HepG2 (cell line): Measurements from ENCODE around the gene TBC1D5. TPM values are rescaled to one million over a fixed set of nuclear protein-coding genes. Genes with fewer than 3 reads are reported as not detected.

Source experiments
- ARNT ChIP-seq: fragments of 450-650 bp; IDR thresholded peaks from 2 replicates; pipeline ENCODE4 v1.6.1; 2017
- CREM ChIP-seq, 2 experiments: sonication (generic) in 1 of 2; formaldehyde crosslinking in 1 of 2; IDR thresholded peaks; 2 replicates each; pipeline versions ENCODE4 v1.4.0 to v1.6.1; 2016 to 2020; ENCODE audit warnings: antibody characterized with exemption in 1 of 2, mild to moderate bottlenecking in 1 of 2, missing genetic modification reagents in 1 of 2
- polyA plus RNA-seq, 8 experiments: library from polyadenylated mRNA; depleted of rRNA in 3 of 8; stranded (reverse) in 7 of 8; unstranded in 1 of 8; fragments of >200 nt; fragmentation: Illumina TruSeq in 4 of 8; extraction: Trizol in 4 of 8; gene quantifications; 2 replicates each; pipeline versions ENCODE4 v1.2.1 to v1.2.3, GENCODE V29; 2011 to 2016; ENCODE audit warnings: low read depth in 4 of 8, missing spikeins in 1 of 8, mixed read lengths in 1 of 8; ENCODE audit not compliant: insufficient read depth in 1 of 8
- total RNA-seq, 5 experiments: library from RNA; depleted of rRNA; stranded (reverse); fragments of >200 nt; fragmentation: Illumina TruSeq; extraction: Trizol; gene quantifications; 2 replicates each; pipeline ENCODE4 v1.2.3, GENCODE V29; 2016; ENCODE audit warnings: low read depth in 1 of 5
- TF ChIP-seq, protein P1 (sequence below): sonication (generic); formaldehyde crosslinking; IDR thresholded peaks from 2 replicates; pipeline ENCODE4 v1.5.1; 2020; ENCODE audit warnings: mild to moderate bottlenecking, missing genetic modification reagents, moderate library complexity
- TF ChIP-seq, protein P2 (sequence below): conservative IDR thresholded peaks from 2 replicates; pipeline ENCODE4 v1.6.1; 2018; ENCODE audit warnings: missing genetic modification reagents
- TF ChIP-seq, protein P3 (sequence below): sonication (generic); formaldehyde crosslinking; IDR thresholded peaks from 2 replicates; pipeline ENCODE4 v1.4.0; 2020; ENCODE audit warnings: missing genetic modification reagents

The TBC1D5 gene
- total and polyA plus RNA-seq, 2 of the 13 experiments (the other 11 are each of a cell fraction or from before 2014, with no cell fraction given), result 19.2 to 33.3 TPM

DNA sequence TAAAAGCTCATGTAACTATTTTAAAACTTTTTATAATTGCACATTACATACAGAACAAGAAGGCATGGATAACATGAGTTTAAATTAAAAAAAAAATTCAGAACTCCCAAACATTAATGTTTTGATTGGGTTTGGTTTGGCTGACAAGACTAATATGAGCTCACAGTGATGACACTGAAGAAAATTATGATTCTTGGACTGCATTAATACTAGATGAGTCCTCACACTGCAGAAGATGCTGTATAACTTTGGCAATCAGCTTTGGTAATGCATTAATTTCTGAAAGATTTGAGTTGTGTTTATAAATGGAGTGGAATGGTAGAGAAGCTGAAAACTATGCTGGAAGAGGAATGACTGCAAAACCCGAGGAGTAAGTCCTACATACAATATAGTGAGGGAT is 498.8 kb downstream of the TBC1D5 start (continued):
- TF ChIP-seq, protein P1, sequence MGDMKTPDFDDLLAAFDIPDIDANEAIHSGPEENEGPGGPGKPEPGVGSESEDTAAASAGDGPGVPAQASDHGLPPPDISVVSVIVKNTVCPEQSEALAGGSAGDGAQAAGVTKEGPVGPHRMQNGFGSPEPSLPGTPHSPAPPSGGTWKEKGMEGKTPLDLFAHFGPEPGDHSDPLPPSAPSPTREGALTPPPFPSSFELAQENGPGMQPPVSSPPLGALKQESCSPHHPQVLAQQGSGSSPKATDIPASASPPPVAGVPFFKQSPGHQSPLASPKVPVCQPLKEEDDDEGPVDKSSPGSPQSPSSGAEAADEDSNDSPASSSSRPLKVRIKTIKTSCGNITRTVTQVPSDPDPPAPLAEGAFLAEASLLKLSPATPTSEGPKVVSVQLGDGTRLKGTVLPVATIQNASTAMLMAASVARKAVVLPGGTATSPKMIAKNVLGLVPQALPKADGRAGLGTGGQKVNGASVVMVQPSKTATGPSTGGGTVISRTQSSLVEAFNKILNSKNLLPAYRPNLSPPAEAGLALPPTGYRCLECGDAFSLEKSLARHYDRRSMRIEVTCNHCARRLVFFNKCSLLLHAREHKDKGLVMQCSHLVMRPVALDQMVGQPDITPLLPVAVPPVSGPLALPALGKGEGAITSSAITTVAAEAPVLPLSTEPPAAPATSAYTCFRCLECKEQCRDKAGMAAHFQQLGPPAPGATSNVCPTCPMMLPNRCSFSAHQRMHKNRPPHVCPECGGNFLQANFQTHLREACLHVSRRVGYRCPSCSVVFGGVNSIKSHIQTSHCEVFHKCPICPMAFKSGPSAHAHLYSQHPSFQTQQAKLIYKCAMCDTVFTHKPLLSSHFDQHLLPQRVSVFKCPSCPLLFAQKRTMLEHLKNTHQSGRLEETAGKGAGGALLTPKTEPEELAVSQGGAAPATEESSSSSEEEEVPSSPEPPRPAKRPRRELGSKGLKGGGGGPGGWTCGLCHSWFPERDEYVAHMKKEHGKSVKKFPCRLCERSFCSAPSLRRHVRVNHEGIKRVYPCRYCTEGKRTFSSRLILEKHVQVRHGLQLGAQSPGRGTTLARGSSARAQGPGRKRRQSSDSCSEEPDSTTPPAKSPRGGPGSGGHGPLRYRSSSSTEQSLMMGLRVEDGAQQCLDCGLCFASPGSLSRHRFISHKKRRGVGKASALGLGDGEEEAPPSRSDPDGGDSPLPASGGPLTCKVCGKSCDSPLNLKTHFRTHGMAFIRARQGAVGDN, result no peak
- TF ChIP-seq, protein P2, sequence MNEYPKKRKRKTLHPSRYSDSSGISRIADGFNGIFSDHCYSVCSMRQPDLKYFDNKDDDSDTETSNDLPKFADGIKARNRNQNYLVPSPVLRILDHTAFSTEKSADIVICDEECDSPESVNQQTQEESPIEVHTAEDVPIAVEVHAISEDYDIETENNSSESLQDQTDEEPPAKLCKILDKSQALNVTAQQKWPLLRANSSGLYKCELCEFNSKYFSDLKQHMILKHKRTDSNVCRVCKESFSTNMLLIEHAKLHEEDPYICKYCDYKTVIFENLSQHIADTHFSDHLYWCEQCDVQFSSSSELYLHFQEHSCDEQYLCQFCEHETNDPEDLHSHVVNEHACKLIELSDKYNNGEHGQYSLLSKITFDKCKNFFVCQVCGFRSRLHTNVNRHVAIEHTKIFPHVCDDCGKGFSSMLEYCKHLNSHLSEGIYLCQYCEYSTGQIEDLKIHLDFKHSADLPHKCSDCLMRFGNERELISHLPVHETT (CRISPR knock-in tag), result no peak
- no peak for TF ChIP-seq ARNT
- TF ChIP-seq, protein P3, sequence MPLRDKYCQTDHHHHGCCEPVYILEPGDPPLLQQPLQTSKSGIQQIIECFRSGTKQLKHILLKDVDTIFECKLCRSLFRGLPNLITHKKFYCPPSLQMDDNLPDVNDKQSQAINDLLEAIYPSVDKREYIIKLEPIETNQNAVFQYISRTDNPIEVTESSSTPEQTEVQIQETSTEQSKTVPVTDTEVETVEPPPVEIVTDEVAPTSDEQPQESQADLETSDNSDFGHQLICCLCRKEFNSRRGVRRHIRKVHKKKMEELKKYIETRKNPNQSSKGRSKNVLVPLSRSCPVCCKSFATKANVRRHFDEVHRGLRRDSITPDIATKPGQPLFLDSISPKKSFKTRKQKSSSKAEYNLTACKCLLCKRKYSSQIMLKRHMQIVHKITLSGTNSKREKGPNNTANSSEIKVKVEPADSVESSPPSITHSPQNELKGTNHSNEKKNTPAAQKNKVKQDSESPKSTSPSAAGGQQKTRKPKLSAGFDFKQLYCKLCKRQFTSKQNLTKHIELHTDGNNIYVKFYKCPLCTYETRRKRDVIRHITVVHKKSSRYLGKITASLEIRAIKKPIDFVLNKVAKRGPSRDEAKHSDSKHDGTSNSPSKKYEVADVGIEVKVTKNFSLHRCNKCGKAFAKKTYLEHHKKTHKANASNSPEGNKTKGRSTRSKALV (CRISPR knock-in tag), result no peak
- no peak for TF ChIP-seq CREM (IDR thresholded peaks at IDR 0.05)
- TF ChIP-seq CREM (CRISPR knock-in tag; IDR thresholded peaks at IDR 0.05), result no peak
